RPMI7951 (cell line): ENCODE results near the gene TPD52L2. TPM values are rescaled to one million over a fixed set of nuclear protein-coding genes. Genes with fewer than 3 reads are reported as not detected.
"Not testable (repeated sequence)": the region's sequence is repeated elsewhere in the genome, so short reads cannot be mapped to it uniquely, and the experiment has no call there.

Experiments
- DNase-seq: peaks from one replicate; pipeline ENCODE4 v3.0.0-alpha.2; 2012; ENCODE audit warnings: low read depth
- total RNA-seq: library from RNA; depleted of rRNA; stranded (reverse); fragments of >200 nt; shearing (Covaris generic); gene quantifications from 2 replicates; pipeline ENCODE4 v1.2.3, GENCODE V29; 2014

The TPD52L2 gene
- total RNA-seq, 1 experiment from 2014 or later: 137 TPM

DNA sequence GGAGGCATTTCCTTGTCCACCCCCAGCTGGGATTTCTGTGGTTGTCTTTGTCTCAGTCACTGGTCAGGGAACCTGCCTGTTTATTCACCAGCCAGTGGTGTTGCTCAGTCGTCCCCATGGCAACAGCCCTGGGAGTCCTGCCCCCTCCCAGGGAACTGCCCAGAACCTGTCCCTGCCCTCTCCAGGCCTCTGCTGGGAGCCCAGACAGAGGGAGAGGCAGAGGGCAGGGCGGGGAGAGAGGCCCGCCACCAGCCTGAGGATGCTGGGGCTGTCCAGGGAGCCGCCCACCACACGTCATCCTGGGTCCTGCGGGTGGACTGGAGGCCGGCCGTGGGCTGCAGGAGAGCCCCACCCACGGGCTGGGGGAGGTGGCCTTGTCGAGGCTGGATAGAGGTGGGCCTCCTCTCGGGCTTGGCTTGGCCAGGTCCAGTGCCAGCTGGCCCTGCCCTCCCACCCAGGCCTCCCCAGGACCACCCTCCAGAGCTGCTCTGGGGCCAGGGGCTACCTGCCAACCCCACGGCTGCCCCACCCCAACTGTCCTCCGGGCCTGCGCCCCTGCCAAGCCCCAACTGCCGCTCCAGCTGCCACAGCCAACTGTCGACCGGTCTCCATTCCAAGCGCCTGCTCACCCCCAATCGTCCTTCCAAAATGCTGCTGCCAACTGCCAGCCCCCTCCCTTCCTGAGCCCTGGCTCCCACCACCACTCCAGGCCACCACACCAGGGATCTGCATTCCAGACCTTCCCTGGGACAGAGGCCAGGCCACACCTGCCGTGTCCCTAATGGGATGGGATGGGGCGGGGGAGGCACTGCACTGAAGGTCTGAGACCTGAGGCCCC is 29.8 kb upstream of the TPD52L2 start:
- DNase-seq: peak; percentile 99

DNA sequence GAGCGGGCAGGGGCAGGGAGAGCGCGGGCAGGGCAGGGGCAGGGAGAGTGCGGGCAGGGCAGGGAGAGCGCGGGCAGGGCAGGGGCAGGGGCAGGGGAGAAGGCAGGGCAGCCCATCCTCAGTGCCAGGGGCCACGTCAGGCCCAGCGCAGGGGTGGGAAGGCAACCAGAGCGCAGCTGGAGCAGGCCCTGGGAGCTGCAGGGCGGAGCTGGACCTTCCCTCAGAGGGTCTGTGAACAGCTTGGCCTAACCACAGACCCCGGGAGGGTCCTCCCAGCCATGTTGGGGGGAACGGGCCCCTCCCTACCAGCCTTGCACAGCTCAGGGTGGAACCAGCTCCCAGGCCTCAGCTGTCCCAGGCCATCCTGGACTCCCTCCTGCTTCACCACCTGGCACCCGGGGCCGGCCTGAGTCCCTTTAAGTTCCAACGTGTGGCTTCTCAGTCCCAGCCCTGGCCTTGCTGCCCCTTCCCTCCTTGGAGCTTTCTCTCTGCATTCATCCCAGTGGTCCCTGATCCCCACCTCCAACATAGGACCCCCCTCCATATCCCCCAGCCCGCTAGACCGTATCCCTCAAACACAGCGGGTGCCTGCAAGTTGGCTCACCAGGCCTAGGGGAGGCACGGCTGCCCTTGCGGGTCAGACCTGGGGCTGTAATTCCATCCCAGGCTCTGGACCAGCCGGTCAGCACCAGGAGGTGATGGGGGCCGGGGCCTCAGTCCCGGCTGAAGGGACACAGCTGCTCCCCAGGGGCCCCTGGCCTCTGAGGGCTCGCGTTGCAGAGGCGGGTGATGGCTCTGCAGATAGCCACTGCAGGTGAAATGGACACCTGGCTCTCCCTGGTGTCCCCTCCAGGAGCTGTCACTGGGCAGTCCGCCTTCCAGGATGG is 28.4 kb upstream of the TPD52L2 start:
- DNase-seq: no peak

DNA sequence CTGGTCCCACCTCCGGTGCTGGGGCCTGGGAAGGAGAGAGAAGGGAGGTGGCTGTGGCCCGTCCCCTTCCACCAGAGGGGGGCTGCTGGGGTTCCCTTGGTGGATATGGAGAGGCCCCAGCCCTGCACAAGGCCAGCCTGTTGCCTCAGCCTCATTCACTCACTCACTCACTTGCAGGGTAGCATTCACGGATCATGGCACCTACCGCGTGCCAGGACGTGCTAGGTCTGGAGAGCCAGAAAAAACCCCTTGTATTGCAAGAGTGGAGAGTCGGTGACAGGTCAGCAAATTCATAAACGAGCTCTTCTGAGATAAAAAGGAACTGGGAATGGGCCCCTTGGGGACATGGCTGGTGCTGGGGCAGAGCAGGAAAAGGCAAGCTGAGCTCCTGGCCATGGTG is 27.6 kb upstream of the TPD52L2 start:
- no peak for DNase-seq

DNA sequence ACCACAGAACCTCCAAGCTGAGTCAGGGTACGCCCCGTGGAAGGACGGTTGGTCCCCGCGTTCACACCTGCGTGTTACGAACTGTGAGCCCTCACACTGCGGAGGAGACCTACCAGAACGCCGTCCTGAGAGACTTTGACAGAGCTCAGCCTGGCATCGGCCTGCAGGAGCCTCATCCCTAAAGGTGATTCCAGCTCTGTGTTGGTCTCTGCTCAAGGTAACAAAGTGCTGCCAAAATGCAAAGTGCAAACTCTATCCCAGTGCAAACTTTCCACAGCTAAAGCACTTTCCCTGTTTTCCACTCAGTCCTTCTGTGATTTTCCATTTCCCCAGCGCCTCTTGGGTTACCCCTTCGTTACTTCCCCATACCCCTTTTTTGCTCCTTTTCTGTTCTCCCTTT is 25.4 kb upstream of the TPD52L2 start:
- DNase-seq: no peak

DNA sequence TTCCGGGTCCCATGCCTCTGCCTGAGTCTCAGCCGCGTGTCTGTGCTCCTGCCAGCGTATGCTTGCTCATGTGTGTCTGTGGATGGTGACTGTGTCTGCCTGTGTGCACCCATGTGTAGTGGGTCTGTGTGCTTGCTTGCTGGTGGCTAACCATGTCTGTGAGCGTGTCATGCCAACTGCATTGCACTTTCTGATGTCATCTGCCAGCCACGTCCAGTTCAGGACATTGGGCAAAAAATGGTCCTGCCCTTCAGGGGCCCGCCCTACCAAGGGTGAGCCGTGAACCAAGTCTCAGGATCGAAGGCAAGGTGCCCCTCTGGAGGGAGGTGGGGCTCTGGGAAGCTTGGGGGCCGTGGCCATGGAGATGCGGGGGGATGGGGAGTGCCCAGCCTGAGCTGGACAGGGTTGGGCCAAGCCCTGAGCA is 24.7 kb upstream of the TPD52L2 start:
- no peak for DNase-seq

DNA sequence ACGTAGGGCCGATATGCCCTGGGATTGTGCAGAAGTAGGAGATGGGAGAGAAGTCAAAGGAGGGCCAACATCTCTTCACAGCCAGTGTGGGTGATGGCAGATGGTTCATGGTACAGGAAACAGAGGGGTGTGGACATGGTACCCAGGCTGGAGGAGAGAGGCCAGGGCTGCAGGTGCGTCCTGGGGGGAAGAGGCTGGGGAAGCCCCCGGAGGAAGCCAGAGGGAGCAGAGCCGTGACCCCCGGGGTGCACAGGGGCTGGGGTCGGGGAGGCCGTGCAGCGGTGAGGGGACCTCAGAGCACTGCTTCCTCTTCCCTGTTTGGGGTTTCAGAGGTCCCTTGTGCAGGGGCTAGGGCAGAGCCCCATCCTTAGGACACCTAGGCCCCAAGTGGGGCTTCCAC is 22.8 kb upstream of the TPD52L2 start:
- DNase-seq: no peak

DNA sequence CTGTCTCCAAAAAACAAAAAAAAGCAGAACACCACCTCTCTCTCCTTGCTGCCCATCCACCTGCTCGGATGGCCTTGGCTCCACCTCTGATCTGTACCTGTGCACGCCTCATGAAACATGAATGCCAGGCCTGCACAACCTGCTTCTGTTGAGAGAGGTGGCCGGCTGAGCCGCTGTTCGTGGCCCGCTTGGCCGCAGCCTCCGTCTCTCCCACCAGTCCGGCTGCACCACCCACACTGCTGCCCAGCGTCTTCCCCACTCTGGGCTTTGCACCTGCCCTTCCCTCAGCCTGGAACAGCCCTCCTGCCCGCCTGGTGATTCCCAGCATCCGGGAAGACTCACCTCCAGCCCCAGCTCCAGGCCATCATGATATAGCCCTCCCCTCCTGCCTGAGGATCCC is 21.8 kb upstream of the TPD52L2 start:
- DNase-seq: no peak

DNA sequence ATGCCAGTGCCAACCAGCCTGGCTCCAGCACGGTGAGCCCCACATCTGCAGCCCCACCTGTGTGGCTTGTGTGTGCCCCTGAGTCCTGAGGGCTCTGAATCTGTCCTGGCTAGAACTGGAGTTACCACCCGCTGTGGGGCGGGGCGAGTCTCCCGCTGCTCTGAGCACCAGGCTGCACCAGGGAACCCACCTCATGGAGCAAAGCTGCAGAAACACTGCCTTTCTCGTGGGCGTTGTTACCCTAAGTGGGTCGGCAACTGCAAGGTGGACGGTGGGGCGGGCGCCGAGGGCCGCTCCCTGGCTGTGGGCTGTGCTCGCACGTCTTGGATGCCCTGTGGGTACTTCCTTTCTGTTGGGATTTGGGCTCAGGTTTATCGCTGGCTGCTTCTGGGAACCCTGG is 21.3 kb upstream of the TPD52L2 start:
- no peak for DNase-seq

DNA sequence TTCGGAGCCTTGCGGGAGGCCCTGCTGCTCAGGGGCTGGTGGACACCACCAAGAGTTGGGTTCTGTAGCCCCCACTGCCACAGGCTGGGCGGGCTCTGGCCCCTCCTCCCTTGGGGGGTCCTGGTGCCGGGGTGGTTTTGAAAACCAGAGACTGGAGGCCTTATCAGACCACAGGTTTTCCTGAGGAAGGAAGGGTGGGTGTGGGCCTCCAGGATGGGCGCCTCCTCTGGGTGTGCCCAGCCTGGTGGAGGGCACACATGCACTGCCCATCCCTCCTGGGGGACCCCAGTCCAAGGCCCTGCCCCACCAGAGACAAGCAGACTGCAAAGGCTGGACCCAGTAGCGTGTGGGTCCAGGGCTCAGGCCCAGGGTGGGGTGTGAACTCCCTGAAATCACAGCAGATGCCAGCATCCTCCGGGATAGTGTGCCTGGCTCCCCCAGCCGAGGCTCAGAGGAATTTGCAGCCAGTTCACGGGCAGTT is 20.5 kb upstream of the TPD52L2 start:
- no peak for DNase-seq

DNA sequence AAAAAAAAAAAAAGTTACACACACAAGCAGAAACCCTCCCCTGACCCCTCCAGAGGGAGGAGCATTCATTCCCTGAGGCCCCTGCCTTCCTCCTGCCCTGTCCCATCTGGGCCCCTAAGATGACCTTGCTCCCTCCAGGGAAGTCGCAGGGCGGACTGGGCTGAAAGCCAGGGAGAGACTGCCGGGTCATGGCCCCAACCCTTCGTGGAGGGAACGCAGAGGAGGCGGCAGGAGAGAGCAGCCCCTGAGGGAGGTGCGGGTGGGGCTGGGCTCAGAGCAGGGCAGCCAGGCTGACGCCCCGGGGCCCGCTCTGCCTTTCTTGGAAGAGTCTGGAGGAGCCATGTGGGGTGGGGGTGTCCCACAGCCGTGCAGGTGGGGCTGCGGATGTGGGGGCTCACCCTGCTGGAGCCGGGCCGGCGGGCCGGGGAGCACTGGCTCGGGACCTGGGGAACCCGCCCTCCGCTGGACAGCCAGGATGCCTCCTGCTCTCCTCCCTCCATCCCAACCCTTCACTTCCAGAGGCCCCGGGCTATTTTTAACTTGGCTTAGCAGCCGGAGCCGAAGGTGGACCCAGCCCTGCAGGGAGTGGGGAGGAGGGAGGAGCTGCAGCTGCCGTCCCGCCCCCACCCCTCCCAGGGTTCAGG is 18.8 kb upstream of the TPD52L2 start:
- DNase-seq: peak; percentile 93

DNA sequence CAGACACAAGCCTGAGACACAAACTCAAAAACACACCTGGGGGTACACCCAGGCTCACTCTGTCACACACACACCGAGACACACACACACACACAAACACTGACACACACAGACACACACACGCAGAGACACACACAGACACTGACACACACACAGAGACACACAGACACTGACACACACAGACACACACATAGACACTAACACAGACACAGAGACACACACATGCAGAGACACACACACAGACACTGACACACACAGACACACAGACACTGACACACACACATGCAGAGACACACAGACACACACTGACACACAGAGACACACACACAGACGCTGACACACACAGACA is 18.2 kb upstream of the TPD52L2 start:
- no peak for DNase-seq

DNA sequence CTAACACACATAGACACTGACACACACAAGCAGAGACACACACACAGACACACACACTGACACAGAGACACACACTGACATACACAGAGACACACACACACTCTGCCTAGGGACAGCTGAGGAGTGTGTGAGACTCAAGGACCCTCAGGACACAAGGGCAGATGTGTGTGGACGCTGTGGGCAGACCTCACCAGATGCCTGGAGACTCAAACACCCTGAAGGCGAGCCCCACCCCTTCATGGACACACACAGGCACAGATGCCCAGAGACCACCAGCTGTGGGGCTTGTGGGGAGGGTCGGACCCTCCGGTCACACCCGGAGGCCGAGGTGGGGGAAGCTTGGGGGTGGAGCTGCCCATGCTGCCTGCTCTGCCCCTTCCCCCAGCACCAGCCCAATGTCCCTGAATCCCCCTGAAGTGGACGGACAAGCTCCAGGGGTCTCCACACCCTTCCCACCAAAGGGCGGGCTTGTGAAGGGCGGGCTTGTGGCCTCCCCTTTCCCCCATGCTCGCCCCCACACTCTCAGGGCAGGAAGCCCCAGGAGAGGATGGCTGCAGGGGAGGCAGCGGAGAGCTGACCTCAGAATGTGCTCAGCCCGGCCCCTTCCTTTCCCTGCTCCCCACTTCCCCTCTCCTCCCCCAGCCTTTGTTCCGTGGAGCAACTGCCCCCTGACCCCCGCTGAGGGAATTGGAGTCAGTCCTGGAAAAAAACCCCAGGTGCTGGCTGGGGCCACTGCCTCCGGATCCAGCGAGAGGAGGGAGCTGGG is 17.6 kb upstream of the TPD52L2 start:
- peak; percentile 60 for DNase-seq

DNA sequence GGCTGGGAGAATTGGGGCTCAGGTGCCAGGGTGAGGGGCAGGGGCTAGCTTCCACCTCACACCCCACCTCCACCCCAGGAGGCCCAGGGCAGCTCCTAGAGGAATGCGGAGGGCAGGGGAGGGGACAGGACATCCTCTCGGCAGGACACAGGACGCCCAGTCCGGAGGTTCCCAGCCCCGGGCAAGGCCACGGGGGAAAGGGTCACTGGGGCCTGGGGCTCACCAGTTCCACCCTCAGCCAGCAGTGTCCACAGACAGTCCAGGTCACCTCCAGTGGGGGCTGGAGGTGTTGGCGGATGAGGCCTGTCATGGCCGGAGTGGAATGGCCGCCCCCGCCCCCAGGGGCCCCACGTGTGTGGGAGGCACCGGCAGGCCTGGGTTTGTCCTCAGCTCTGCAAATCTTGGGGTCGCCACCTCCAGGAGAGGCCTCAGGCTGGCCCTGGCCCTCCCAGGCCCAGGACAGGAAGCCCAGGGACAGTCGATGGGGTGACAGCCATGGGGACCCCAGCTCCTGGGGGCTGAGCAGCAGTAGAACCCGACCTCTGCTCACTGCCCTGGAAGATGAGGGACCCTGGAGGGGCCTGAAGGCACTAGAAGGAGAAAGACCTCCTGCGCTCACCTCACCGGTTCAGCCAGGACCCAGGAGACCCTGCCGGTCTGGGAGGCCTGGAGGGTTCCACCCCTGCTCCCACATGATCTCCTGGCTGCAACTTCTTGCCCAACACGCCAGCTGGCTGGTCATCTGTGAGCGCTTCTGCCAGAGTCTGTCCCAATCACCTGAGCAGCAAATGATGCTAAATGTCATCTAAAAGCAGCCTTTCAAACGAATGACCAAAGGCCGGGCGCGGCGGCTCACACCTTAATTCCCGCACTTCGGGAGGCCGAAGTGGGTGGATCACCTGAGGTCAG is 16.8 kb upstream of the TPD52L2 start:
- no peak for DNase-seq

DNA sequence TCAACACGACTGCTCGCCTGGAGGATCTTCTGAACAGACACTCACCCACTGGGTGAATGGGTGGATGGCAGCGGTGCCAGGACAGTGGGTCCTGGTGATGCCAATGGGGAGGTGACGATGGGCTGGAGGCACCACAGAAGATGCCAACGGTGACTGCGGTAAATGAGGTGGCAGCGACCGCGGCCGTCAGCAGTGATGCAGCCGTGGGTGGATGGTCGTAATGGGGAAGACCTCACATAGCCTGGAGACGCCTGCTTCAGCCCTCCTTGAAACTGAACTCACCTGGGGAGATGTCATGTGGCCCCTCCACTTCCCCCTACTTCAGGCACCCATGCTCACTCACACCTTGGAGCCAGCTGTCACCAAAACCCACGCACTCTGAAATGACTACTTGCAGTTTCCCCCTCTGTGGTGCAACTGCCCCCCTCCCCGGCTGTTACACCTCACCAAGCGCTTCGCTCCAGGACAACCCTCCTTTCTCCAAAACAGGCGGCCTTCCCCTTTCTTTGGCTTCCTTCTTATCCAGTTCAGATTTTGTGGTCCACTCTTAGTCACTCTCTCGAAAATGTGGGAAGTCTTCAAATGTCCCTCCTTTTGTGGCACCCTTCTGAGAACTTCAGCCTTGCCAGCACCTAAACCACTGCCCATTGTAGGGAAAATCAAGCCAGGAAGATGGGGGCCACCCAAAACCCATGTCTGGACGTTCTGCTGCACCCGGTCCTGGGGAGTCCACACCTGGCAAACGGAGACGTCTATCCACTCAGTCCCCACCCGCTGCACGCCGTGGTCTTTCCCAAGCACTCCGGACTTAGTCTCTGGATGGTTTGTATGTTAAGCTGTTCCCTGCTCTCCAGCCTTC is 14.2 kb upstream of the TPD52L2 start:
- DNase-seq: no peak

DNA sequence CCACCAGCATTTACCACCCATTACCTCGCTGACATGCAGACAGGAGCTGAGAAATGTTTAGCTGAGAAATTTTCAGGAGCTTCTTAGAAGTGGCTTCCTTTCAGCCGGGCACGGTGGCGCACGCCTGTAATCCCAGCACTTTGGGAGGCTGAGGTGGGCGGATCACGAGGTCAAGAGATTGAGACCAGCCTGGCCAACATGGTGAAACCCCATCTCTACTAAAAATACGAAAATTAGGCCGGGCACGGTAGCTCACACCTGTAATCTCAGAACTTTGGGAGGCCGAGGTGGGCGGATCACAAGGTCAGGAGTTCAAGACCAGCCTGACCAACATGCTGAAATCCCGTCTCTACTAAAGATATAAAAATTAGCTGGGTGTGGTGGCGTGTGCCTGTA is 13.5 kb upstream of the TPD52L2 start:
- not testable (repeated sequence) for DNase-seq

DNA sequence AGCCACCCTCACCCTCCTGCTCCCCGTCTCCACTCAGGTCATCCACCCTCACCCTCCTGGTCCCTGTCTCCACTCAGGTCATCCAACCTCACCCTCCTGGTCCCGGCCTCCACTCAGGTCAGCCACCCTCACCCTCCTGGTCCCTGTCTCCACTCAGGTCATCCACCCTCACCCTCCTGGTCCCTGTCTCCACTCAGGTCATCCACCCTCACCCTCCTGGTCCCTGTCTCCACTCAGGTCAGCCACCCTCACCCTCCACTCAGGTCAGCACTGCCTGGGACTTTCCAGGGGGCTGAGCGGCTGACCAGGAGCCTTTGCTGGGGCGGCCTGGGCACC is 11.4 kb upstream of the TPD52L2 start:
- not testable (repeated sequence) for DNase-seq

DNA sequence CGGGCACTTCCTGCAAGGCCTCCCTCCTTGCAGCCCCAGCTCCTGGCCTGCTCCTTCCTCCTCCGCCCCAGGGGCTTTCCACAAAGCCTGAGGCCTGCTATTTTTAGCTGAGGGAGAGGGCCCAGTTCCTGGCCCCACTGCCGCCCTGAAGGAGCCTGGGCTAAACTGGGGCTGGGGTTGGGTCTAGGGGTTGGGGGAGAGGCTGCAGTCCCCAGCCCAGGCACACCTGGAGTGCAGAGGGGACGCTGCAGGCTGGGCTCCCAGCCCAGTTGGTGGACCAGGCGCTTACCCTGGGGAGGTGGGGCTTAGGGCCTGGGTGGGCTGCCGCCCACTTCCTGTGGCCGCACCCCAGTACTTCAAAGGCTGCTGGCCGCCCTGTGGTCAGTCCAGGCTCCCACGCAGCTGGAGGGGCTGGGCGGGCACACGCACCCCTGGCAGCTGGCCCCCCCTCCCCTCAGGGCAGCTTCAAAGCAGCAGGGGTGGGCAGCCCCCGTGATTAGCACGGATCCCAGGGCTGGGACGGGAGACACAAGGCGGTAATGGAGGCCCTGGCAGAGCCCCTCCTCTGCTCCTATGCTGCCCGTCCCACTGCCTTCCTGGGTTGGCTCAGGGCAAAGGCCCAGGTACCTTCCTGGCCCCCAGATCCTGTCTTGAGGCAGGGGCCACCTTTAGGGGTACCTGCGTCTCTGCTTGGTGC is 10.9 kb upstream of the TPD52L2 start:
- DNase-seq: peak; percentile 93

DNA sequence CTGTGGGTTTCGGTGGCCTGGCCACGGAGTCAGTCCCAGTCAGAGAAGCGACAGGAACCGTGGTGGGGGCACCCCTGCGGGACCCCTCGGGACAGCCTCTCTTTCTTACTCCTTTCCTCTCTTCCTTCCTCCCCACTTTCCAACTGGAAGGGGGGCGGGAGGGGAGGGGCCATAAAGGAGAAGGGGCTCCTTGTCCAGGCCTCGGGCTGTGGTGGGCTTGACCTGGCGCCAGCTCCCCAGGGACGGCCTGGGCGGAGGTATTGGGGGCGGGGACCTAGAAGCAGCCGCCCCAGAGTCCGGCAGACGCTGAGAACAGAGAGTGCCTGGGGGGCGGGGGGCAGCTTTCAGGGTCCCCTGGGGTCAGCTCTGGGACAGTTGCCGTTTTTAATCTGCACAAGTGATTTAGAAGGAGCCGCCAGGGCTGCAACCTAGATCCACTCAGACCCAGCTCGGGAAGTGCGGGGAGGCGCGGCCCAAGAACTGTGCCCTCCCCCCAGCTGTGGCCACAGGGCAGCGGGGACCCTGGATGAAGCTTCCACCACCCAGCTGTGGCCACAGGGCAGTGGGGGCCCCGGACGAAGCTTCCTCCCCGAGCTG is 10.2 kb upstream of the TPD52L2 start:
- DNase-seq: peak; percentile 77
